Activated gamma-delta T cell treated with anti-CD3 and anti-CD28 coated beads, Interleukin-2, amount 50 U/mL, for 16 hours (primary cell): ENCODE data around the gene MAP7.
"Not testable (repeated sequence)": the region's sequence is repeated elsewhere in the genome, so short reads cannot be mapped to it uniquely, and the experiment has no call there.

ENCODE experiments used
- DNase-seq: peaks from one replicate; pipeline ENCODE4 v3.0.0-alpha.2; 2020; ENCODE audit warnings: low read depth

Gene MAP7

DNA sequence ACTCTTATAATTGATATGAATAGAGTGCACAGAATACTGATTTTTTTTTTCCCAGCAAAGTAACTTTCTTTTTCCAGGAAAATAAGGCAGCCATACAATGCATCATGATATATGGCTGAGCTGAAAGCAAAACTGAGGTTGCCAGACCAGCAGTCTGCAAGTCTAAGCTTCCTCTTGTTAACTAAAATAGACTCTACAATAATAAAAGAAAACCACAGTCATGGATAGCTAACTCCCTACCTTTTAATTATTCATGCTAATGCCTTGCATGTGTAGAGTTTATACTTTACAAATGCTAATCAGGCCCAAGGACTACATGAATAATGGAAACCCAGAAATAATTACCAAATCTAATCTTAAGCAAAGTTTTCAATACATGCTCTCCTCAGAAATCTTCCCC, 47.4 kb downstream of the MAP7 start:
- no peak for DNase-seq

DNA sequence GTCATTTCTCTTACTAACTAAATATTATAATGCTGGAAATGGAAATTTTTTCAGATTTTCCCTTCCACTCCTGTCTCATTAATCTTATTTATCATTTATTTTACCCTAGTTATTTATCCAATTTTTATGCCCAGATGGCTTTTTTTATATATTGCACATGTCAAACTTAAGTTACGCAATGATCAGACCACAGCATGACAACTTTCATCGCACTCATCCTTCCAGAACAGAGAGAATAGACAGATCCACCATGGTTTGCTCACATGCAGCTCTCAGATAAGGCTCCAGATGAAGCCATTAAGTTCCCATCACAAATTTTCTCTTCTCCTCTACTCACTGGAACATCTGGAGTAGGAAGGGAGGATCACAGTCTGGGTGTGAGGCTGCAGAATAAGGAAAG, 48.7 kb downstream of the MAP7 start:
- no peak for DNase-seq

DNA sequence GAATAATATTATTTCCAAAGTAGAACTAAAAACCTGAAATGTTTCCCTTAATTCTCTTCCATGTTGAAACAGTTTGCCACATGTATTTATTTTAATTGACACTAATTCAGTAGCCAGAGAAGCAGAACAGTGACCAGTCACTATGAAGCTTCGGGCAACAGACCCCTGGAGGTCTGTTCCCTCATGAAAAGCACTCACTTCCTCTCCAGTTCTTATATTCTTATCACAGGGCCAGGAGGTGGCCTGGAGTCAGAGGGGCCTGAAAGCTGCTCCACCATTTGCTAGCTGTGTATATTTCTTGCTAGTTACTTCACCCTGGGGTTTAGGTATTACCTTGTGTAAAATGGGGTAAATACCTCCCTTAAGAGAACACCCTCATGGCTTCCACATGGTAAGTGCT, 49.1 kb downstream of the MAP7 start:
- no peak for DNase-seq

DNA sequence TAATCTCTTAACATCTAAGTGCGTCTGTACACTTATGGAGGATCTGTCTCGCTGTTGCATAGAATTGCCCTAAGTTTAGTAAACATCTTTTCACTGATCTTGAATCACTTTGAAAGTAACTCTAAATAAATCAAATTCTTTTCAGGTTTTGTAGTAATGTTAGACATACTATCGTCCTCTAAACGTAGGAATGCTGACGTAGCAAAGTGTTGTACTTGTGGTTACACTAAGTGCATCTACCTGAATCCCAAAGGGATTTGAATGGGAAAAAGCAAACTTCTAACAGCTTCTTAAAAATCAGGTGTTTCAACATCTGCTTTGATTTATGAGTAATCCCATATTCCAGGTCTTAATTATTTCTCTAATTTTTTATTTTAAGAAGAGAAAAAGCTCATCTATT, 49.8 kb downstream of the MAP7 start:
- DNase-seq: no peak

DNA sequence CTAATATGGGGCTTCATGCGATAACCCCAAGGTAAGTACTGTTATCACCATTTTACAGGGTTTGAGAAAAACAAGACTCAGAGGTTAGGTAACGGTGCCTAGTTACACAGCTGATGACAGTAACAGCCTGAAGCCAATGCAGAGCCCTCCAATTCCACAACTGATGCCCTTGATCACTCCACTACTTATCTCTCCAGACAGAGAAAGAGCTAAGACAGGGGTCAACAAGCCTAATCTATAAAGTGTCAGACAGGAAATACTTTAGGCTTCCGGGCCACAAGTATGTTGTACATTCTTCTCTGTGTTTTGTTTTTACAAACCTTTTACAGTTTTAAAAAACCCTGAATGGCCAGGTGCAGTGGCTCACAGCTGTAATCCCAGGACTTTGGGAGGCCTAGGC, 50.9 kb downstream of the MAP7 start:
- no peak for DNase-seq

DNA sequence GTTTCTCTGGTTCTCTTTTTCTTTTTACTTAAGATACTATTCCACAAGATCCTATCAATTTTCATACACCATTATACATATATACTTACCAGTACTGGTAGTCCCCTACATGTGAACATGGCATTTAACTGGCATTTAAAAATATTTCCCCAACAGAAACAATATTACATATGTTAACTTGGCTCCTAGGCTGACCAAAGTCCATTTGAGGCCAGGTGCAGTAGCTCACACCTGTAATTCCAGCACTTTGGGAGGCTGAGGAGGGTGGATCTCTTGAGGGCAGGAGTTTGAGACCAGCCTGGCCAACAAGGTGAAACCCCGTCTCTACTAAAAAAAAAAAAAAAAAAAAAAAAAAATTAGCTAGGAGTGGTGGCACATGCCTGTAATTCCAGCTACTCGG, 53.8 kb downstream of the MAP7 start:
- not testable (repeated sequence) for DNase-seq

DNA sequence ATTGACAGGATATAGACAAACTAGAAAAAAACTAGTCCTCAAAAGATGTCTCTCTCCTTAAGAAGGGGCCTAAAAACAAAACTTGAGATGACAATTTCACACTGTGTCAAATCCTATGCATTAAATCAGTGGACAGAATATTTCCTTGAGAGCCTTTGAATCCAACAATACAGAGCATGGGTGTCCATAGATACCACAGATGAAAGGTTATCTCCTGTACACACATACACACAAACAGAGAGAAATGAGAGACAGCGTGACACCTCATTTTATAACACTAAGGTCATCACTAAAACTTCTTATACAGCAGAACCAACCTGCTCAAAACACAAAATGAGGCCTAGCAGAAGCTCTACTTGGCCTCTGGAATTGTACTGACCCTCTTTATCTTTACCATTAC, 55.5 kb downstream of the MAP7 start:
- no peak for DNase-seq

DNA sequence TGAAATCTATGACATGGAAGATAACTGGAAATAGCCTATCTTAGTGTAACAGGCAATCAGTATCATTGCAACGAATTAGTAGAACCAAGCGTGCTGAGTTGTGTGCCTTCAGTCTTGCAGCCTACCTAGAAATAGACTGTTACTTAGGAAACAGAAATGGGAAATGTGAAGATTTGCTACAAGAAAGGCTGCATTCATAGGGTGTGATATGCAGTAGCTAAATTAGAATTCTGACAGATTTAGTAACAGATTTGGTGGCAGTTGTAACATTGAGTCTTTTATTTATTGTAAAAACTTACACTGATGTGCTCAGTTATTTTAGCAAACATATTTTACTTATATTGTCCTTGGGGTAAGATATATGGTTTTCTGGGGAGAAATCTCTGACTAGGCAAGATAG, 56.2 kb downstream of the MAP7 start:
- DNase-seq: no peak

DNA sequence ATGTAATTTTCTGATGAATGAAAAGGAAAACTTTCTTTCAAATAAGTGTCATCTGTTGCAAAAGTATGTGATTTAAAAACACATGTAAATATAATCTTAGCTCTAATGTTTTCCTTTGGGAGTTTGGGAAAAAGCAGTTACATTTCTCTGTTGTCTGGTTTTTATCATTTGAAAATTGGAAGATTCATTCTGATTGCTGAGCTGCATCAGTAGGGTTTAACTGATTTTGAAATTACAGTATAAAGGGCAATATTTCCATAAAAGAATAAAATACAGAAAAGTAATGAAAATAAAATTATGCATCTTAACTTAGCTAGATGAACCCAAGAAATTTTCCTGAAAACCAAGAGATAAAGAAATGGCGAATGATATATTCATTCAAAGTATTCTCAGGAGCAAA, 57.8 kb downstream of the MAP7 start:
- DNase-seq: no peak

DNA sequence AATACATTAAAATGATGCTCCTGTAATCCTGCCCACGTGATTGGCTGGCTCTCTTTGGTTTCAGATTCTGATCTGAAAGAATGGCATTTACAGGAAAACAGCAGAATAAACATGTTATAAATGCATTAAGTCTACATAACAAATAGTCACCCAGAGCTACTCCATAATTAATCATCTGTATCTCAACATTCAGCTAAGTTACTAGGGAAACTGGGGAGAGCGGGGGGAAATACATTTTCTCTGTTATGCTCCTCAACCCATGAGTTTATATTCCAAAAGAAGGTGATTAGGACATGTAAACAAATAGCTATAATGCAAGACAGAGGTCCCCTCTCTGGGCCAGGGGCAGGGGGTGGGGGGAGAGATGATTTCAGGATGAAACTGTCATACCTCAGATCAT, 58.5 kb downstream of the MAP7 start:
- DNase-seq: no peak

DNA sequence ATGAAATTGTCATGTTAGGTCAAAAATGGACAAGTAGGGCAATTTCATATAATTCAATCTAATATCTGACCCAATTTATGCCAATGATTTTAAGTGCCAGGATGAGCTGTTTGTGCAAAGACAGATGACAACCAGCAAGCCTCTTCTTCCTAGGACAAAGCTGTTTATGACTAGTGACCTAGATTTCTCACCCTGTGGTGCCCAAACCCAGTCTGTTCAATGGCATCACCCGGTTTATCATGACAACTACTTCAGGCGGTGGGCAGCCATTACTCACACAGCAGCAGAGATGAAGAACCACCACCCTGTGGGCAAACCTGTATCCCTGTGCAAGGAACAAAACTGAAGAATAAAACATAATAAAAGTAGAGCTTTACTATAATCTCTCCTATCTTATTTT, 59.0 kb downstream of the MAP7 start:
- DNase-seq: no peak

DNA sequence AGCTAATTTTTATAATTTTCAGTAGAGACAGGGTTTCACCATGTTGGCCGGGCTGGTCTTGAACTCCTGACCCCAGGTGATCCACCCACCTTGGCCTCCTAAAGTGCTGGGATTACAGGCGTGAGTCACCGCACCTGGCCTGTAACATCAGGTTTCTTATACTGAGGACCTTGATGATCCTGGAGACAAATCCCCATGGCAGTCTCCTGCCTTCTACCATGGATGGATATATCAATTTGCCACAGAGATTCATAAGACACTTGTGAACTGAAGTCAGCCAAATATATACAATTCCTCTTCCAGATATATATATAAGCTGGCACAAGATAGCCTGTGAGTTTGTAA, 60.6 kb downstream of the MAP7 start:
- DNase-seq: not testable (repeated sequence)

DNA sequence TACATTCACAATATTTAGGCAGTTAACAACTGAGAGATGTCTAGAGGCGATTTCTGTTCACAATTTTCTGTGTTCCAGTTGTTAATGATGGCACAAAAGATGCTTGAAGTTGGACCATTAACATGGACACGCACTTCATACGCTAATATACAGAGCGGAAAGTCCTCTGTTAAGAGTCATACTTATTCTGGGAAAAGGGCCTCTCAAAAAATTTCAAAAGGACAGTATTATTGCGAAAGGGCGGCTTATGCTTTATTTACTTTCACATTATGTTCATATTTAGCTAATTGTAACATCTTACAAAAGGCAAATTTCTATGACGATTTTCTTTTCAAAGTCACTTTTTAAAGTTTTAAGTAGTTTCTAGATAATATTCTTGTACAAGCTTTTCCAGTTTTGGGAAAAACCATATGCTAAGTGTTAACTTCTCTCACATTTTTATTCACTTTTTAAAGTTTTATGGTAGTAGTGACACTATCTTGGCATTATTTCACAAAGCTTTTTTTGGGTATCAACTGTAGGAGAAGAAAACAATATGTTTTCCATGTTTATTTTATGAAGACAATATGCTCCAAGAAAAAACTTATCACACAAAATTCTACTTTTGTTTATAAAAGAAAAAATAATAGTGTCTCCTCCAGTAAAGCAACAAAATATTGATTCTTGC, 62.3 kb downstream of the MAP7 start:
- no peak for DNase-seq

DNA sequence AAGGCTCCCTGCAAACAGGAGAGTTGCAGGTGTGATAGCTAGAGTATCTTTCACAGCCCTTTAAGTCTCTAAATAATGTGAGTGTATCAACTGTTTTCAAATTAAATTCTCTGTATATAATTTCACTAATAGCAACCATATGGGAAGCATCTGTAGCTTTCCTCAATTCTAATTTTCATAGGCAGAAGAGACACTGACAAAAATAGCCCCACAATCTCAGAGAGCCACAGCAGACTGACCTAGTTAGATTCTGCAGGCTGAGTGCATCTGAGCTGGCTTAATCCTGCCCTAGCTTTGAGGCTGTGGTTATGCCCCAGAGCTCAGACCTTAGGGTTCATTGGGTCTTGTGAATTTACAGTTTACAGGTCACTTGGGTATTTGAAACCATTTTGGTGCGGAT, 63.9 kb downstream of the MAP7 start:
- DNase-seq: no peak

DNA sequence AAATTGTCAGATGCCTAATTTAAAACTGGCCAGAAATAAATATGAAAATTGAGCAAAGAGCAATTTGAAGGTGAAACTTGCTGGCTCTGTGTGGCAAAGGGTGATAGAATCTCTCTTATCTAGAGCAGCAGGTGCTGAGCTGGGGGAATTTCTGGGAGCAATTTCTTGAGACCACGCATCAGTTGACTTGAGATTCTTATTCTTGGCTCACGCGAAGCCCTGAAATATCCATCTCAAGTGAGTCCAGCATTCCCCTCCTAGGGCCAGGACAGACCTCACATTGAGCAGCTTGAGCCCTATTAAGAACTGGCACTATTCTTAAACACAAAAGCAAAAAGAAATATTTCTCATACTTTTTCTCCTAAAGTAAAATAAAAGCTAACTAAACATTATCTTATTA, 66.3 kb downstream of the MAP7 start:
- DNase-seq: no peak

DNA sequence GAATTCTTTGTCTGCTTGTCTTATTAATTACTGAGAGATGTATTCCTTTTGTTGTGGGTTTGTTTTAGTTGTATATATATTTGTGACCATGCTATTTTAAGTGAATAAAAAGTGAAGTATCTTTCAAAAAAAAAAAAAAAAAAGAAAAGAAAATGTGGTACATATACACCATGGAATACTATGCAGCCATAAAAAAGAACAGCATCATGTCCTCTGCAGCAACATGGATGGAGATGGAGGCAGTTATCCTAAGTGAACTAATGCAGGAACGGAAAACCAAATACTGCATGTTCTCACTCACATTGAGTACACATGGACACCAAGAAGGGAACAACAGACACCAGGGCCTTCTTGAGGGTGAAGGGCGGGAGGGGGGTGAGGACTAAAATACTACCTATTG, 67.2 kb downstream of the MAP7 start:
- DNase-seq: not testable (repeated sequence)

DNA sequence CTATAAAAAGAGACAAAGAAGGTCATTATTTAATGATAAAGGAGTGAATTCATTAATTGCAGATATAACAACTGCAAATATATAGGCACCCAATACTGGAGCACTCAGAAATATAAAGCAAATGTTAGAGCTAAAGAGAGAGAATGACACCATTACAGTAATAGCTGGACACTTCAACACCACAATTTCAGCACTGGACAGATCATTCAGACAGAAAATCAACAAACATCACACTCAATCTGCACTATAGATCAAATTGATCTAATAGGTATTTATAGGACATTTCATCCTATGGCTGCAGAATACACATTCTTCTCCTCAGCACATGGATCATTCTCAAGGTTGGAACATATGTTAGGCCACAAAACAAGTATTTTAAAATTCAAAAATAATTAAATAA, 72.7 kb downstream of the MAP7 start:
- DNase-seq: no peak

DNA sequence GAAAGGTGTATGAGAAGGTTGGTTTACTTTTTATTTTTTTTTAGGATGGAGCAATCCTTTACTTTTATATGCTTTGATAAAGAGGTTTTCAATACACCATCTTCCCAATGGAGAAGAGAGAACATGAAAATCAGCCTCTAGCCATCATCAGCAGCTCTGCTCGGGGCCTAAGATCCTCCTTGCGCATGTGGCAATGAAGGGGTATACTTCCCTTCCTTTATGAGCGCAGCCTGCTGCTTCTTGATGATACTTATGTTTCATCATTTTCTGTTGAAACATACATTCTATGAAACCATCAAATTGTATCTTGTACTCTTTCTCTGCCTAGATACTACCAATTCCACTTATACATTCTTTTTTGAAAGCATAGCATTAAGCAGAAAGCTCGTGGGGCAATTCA, 74.5 kb downstream of the MAP7 start:
- DNase-seq: no peak

DNA sequence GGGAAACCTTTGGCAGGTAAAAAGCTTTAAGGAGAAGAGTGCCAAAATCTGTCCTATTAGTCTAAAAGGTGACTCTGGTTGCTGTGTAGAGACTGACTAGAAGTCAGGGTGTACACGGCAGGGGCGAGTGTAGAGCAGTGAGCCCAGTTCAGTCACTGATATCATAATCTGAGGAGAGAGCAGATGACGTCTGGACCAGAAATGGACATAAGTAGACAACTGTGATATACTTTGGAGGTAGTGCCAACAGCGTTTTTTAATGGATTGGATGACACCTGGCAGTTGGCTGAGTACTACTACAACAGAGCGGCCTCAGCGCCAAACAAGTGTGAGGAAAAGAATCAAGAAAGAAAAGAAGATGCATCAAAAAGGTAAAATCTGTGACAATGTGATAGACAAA, 76.0 kb downstream of the MAP7 start:
- DNase-seq: no peak

DNA sequence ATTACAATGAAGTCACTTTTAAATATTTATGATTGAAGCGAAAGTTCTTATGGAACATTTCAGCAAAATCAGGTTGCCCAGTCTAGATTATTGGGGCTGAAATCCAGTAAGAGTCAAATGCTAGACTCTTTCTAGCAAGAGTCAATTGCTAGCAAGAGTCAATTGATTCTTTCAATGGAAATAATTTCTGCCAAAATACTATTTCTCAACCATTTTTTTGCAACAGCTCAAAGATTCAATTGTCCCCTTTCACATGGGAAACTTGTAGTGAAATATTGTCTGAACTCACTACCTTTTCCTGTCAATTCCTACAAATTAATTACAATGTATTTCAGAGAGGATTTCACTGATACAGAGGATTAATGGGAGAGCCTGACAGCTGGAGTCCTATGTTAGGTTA, 78.3 kb downstream of the MAP7 start:
- no peak for DNase-seq

DNA sequence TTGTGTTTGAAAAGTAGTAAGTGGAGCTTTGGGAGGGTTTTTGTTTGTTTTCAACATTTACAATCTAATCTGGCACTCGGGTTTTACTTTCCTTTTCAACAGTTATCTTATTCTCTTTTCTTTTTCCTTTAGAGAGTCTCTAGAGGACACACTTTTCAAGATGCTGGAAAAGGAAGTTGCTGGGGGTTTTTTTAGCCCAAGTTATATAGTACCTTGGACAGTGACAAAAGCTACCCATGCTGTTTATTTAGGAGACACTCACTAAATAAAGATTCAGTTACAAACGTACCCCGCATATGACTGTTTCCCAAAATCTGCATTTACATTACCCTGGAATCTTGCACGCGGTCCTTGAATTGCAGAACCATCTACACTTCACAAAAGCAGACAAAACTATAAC, 78.8 kb downstream of the MAP7 start:
- no peak for DNase-seq

DNA sequence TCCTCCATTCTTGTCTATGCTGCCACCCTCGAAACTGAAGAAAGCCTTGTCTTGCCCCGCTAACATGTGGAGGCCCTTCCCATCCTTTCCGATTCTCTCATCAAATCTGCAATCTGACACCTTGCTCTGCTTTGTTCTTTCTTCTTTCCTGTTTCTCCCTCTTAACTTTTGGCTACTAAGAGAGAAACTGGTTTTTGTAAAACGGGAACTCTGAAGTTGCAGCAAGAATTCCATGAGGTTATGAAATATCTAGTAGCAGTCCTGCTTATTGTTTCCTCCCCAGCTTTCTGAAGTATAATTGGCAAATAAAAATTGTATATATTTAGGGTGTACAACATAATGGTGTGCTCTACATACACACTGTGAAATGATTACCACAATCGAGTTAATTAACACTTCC, 80.2 kb downstream of the MAP7 start:
- no peak for DNase-seq

DNA sequence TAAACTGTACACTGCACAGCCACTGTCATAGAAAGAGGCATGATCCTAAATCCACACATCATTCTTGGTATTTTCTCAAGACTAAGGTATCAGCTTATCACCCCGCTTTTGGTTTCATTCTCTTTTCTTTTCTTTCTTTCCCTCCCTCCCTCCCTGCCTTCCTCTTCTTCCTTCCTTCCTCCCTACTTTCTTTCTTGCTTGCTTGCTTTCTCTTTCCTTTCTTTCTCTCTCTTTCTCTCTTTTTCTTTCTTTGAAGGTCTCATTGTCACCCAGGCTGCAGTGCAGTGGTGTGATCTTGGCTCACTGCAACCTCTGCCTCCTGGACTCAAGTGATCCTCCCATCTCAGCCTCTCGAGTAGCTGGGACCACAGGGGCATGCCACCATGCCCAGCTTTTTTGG, 81.1 kb downstream of the MAP7 start:
- DNase-seq: no peak

DNA sequence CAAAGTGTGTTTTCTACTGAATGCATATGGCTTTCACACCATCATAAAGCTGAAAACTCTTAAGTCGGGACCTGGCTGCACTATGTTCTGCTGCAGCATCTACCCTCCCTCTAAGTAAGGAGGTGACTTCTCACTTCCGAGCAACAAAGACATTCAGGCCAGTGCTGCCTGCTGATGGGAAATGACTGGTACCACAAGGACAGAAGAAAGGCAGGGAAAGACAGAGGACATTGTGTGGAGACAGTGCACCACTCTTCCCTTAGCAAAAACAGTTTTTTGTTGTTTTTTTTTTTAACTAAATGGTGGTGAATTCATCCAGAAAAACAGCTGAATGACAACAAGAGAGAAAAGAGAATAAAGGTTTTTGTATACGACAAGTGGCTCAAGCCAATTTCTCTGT, 81.5 kb downstream of the MAP7 start:
- no peak for DNase-seq

DNA sequence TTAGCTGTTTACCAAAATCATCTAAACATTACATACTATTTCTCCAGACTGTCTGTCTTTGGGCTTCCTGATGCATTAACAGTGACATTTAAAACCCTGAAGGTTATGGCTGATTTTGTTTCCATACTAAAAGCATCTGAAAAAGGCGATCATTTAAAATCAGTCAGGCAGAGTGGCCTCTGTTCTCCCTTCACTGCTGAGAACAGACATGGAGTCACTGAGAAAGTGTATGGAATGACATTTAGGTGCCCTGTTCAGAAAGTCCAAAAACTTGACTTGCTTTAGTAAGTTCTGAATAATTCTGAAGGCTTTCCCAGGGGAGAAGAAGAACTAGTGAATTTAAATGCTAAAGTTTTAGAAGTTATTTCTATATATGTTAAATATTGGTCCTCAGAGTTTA, 83.0 kb downstream of the MAP7 start:
- no peak for DNase-seq
